NB4 (cell line): ENCODE data around the gene ZNF500.

ENCODE experiments used
- MYC ChIP-seq: IDR thresholded peaks from 2 replicates; pipeline ENCODE4 v1.6.1; 2011; ENCODE audit warnings: low read depth, low read length
- TF ChIP-seq, protein P1 (sequence below): IDR thresholded peaks from one replicate; pipeline ENCODE4 v1.5.1; 2012; ENCODE audit warnings: low read depth, low read length

DNA sequence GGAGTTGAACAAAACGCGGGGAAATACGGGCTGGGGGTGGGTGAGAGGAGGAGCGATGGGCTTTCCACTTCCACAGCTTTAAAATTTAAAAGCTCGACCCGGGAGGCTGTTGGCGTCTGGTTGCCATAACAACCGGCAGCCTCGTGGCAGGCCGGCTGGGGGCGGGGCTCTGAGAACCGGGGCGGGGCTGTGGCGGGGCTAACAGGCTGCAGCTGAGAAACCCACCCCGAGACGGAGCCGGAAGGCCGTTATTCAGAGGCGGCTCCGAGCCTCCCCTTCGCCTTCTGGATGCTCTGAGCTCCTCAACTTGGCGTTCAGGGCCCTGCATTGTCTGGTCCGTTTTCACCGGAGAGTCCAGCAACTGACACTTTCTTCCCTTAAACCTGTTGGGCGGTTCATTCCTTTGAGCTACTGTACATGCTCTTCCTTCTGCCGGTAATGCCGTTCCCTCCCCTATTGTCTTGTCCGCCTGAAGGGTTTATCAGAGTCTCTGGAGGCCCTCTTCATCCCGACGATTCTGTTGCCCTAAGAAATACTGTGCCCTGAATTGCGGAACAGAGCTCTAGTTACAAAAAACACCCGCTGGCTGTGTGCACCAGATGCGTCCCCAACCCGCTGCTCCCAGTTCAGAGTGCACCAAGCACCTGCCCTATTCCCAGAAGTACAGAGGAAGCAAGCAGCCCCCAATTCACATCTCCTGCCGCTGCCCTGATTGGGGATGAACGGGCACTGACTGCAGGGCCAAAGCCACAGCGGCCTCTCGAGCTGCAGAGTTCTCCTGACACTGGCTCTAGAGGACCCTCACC is 32.0 kb downstream of the ZNF500 start:
- TF ChIP-seq, protein P1, sequence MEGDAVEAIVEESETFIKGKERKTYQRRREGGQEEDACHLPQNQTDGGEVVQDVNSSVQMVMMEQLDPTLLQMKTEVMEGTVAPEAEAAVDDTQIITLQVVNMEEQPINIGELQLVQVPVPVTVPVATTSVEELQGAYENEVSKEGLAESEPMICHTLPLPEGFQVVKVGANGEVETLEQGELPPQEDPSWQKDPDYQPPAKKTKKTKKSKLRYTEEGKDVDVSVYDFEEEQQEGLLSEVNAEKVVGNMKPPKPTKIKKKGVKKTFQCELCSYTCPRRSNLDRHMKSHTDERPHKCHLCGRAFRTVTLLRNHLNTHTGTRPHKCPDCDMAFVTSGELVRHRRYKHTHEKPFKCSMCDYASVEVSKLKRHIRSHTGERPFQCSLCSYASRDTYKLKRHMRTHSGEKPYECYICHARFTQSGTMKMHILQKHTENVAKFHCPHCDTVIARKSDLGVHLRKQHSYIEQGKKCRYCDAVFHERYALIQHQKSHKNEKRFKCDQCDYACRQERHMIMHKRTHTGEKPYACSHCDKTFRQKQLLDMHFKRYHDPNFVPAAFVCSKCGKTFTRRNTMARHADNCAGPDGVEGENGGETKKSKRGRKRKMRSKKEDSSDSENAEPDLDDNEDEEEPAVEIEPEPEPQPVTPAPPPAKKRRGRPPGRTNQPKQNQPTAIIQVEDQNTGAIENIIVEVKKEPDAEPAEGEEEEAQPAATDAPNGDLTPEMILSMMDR = no peak
- TF ChIP-seq MYC = peak; percentile 68
